Activated T-helper 2 cell treated with anti-CD3 and anti-CD28 coated beads, Interferon-gamma antibody, Interleukin-2, Interleukin-4, amounts not matched to agents 10 μg/mL and 5 μg/mL and 100 μg/mL, durations not matched to agents 14 hours and 24 hours and 36 hours (primary cell): Measurements from ENCODE around the gene MAS1L. TPM values are rescaled to one million over a fixed set of nuclear protein-coding genes. Genes with fewer than 3 reads are reported as not detected.

Experiments used
- DNase-seq: peaks from one replicate; pipeline ENCODE4 v3.0.0; 2021; ENCODE audit warnings: low spot score
- H3K27ac Mint-ChIP-seq: one replicate; pipeline ENCODE4 v1.8.0; 2021; ENCODE audit warnings: mixed read lengths
- H3K27me3 Mint-ChIP-seq: one replicate; pipeline ENCODE4 v1.8.0; 2021; ENCODE audit warnings: low read depth, mixed read lengths
- H3K36me3 Mint-ChIP-seq: one replicate; pipeline ENCODE4 v1.8.0; 2021; ENCODE audit warnings: low read depth, mixed read lengths
- H3K4me1 Mint-ChIP-seq: one replicate; pipeline ENCODE4 v1.8.0; 2021; ENCODE audit warnings: low read depth, mixed read lengths
- H3K4me3 Mint-ChIP-seq: one replicate; pipeline ENCODE4 v1.8.0; 2021; ENCODE audit warnings: low read depth, mild to moderate bottlenecking, moderate library complexity, mixed read lengths
- H3K9me3 Mint-ChIP-seq: one replicate; pipeline ENCODE4 v1.8.0; 2021; ENCODE audit warnings: mixed read lengths
- intact Hi-C: fragments of 100-400 bp; cut with micrococcal nuclease; formaldehyde crosslinking; loops from one replicate; pipeline ENCODE4 v1.15.1; 2023
- total RNA-seq: library from RNA; stranded (reverse); gene quantifications from 2 replicates; pipeline ENCODE4 v1.2.3, GENCODE V29; 2022

Gene MAS1L
- total RNA-seq, 1 donor from 2014 or later = not detected

DNA sequence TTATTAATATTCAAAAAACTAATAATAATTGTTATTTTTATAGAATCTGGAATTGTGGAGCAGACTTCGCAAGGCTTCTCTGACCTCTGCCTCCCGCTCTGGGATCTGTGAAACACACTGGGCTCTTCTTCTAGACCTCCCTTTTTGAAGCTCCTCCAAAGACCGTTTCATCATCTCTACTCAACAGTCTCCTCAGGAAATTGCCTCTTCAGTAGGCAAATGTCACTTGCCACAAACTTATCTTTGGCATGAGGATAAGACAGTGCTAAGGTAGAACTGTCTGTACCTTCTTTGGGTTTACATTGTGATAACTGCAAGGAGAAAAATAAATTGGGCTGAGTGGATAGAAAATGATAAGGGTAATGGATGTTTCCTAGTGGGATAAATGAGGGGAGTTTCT lies 2.3 kb upstream of the MAS1L start:
- no peak overlapping the region for H3K4me3 Mint-ChIP-seq
- H3K36me3 Mint-ChIP-seq = no peaks in the 10 kb centered on the region

DNA sequence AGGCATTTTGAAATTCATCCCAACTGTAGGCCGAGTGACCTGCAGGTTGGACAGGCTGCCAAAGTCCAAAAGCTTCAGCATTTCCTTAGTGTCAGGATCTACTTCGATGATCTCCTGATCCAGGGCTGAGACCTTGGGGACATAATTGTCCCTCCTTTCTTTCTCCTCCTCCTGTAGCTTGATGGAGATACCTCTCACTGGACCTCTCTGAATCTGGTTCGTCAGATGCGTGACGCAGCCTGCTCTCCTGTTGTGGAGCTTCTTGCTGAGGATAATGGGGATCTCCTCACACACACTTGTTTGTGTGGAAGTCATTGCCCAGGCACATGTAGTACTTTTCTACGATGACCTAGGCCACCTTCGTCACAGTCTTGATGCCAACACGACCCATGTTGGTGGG lies 1.5 kb upstream of the MAS1L start:
- no peaks in the 10 kb centered on the region for H3K9me3 Mint-ChIP-seq
- no peak overlapping the region for H3K27ac Mint-ChIP-seq
- no peaks in the 10 kb centered on the region for H3K4me1 Mint-ChIP-seq
- DNase-seq = no peak
- H3K36me3 Mint-ChIP-seq = no peaks in the 10 kb centered on the region
- no peak overlapping the region for H3K4me3 Mint-ChIP-seq
- intact Hi-C loops = no loop called here
- peaks cover 9% of the 10 kb centered on the region for H3K27me3 Mint-ChIP-seq

More for the DNA sequence above, 2.3 kb upstream of the MAS1L start:
- intact Hi-C loops = no loop called here
- Mint-ChIP-seq H3K27me3 (peaks cover 9% of the 10 kb centered on the region), H3K4me1 (no peaks in the 10 kb centered on the region), H3K27ac (no peak overlapping the region), H3K9me3 (no peaks in the 10 kb centered on the region)
- no peak for DNase-seq

DNA sequence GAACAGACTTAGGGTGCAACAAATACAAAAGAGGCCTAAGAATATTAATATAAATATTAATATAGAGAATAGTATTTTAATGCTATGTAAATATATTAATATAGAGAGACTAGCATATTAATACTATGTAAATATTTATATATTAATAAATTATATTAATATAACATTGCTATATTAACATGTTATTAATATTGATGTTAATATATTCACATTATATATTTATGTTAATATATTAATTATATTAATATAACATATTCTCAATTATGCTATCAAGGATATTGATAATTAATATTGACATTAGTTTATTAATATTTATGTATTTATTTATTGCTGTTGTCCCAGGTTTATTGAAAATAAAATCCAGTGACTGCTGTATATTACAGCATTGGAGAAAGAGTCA lies 1.1 kb upstream of the MAS1L start:
- H3K9me3 Mint-ChIP-seq = no peaks in the 10 kb centered on the region
- intact Hi-C loops = no loop called here
- no peaks in the 10 kb centered on the region for H3K36me3 Mint-ChIP-seq
- H3K4me3 Mint-ChIP-seq = no peak overlapping the region
- no peaks in the 10 kb centered on the region for H3K4me1 Mint-ChIP-seq
- H3K27me3 Mint-ChIP-seq = peaks cover 9% of the 10 kb centered on the region
- no peak for DNase-seq
- no peak overlapping the region for H3K27ac Mint-ChIP-seq

DNA sequence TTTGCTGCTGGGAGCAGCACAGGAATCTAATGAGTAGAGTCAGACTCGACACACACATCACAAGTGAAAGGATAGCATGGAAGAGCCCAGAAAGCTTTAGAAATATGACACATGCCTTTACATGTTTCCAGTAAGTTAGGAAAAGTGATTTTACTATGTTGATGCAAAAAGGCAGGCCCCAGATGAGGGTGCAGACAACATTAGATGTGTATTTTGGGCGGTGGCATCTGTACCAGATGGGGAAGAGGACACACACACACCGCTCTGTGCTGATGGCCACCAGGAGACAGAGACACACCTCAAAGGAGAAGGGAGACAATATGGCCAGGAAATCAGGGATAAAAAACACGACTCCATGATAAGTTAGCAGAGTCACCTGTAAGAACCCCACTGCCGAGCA lies 625 bp downstream of the MAS1L start:
- peaks cover 6% of the 10 kb centered on the region for H3K27me3 Mint-ChIP-seq
- H3K9me3 Mint-ChIP-seq = no peaks in the 10 kb centered on the region
- DNase-seq = no peak
- H3K27ac Mint-ChIP-seq = no peak overlapping the region
- no peaks in the 10 kb centered on the region for H3K36me3 Mint-ChIP-seq
- H3K4me1 Mint-ChIP-seq = no peaks in the 10 kb centered on the region
- H3K4me3 Mint-ChIP-seq = no peak overlapping the region
- intact Hi-C loops = no loop called here

DNA sequence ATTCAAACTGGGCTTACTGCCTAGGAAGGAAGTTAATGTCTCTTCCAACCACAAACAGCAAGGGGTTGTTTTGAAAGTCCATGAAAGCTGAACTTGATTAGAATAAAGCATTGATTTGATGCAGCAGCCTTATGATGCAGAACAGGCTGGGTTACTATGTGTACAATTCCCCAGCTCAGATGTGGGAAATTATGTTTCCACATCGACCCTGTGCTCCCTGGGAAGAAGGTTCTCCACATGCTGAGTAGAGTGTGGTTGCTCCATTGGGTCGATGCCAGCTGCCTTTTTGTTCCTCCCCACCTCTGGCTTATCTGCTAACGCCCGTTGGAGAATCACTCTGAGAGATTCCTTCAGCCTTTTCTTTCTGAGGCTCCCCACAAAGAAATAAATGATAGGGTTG lies 1.2 kb downstream of the MAS1L start:
- H3K9me3 Mint-ChIP-seq = no peaks in the 10 kb centered on the region
- no peak overlapping the region for H3K4me3 Mint-ChIP-seq
- DNase-seq = no peak
- no peaks in the 10 kb centered on the region for H3K4me1 Mint-ChIP-seq
- H3K27ac Mint-ChIP-seq = no peak overlapping the region
- no peaks in the 10 kb centered on the region for H3K36me3 Mint-ChIP-seq
- H3K27me3 Mint-ChIP-seq = peaks cover 6% of the 10 kb centered on the region
- intact Hi-C loops = no loop called here

DNA sequence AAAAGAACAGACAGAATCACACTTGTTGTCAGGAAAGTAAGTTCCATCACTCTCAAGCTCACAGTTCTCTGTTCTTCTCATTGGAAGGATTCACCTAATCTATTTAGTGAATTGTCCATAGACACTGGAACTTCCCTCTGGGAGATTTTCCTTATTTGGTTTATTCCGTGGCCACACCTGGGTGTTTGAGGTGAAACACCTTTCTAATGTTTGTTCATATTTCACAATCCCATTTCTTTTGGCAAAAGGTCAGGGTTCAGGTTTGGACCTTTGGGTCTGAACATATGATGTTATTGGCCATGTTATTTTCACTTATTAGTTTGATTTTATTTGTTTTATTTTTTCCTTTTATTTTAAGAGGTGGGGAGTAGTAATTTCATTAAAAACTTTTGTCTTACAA lies 4.0 kb downstream of the MAS1L start:
- no peaks in the 10 kb centered on the region for H3K4me1 Mint-ChIP-seq
- no peak overlapping the region for H3K27ac Mint-ChIP-seq
- no peaks in the 10 kb centered on the region for H3K36me3 Mint-ChIP-seq
- peaks cover 8% of the 10 kb centered on the region for H3K27me3 Mint-ChIP-seq
- no peak overlapping the region for H3K4me3 Mint-ChIP-seq
- no peaks in the 10 kb centered on the region for H3K9me3 Mint-ChIP-seq
- intact Hi-C loops = no loop called here
- no peak for DNase-seq

DNA sequence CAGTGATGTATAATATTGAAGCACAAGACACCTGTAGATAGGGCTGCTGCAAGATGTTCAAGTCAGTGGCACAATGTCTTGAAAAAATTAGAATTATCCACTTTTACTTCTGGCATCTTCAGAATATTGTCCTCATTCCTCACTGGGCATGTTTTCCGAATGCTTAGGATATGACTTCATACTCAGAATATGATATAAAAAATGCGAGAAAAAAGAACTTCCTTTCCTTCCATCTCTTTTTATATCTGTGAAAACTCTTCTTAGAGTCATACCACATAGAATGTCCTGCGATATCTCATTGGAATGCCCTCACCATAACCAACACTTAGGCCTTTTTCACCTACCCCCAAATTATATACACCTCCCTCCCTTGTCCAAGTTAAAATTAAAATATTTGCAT lies 4.6 kb downstream of the MAS1L start:
- H3K27ac Mint-ChIP-seq = no peak overlapping the region
- H3K36me3 Mint-ChIP-seq = no peaks in the 10 kb centered on the region
- H3K4me1 Mint-ChIP-seq = no peaks in the 10 kb centered on the region
- peaks cover 8% of the 10 kb centered on the region for H3K27me3 Mint-ChIP-seq
- H3K9me3 Mint-ChIP-seq = no peaks in the 10 kb centered on the region
- intact Hi-C loops = no loop called here
- DNase-seq = no peak
- no peak overlapping the region for H3K4me3 Mint-ChIP-seq

DNA sequence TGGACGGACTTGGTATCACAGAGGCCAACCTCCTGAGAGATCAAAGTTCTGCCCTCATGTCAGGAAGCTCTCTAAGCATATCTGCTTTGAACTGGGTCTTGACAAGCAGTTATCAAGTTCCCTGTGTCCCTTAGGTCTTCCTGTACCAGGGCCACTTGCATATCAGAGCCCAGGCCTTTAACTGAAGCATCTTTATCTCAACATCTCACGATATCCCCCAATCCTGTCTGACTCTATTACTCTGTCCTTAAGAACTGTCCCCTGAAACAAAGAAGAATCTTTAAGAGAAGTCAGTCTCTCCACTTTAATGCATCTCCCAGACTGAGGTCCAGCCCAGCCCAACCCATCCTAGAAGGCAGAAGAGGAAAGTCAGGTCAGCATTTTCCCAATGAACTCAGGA lies 8.2 kb downstream of the MAS1L start:
- Mint-ChIP-seq H3K27ac (no peak overlapping the region), H3K4me3 (no peak overlapping the region), H3K27me3 (peaks cover 3% of the 10 kb centered on the region), H3K4me1 (no peaks in the 10 kb centered on the region), H3K9me3 (no peaks in the 10 kb centered on the region), H3K36me3 (no peaks in the 10 kb centered on the region)
- intact Hi-C loops = no loop called here
- DNase-seq = no peak

DNA sequence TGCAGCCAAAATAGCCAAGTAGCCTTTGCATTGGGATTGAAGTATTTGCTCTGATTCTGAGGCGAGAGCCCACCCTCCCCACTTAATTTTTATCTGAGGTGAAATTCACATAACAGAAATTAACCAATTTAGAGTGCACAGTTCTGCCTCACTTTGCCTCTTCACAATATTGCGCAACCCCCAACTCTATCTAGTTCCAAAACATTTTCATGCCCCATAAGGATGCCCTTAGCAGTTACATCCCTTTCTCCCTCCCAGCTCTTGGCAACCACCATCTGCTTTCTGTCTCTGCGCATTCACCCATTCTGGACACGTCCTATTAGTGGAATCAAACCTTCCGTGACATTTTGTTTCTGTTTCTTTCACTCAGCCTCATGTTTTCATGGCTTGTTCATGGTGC lies 9.0 kb downstream of the MAS1L start:
- Mint-ChIP-seq H3K27me3 (peaks cover 3% of the 10 kb centered on the region), H3K4me1 (no peaks in the 10 kb centered on the region), H3K36me3 (no peaks in the 10 kb centered on the region), H3K4me3 (no peak overlapping the region), H3K27ac (no peak overlapping the region), H3K9me3 (no peaks in the 10 kb centered on the region)
- intact Hi-C loops = no loop called here
- no peak for DNase-seq

DNA sequence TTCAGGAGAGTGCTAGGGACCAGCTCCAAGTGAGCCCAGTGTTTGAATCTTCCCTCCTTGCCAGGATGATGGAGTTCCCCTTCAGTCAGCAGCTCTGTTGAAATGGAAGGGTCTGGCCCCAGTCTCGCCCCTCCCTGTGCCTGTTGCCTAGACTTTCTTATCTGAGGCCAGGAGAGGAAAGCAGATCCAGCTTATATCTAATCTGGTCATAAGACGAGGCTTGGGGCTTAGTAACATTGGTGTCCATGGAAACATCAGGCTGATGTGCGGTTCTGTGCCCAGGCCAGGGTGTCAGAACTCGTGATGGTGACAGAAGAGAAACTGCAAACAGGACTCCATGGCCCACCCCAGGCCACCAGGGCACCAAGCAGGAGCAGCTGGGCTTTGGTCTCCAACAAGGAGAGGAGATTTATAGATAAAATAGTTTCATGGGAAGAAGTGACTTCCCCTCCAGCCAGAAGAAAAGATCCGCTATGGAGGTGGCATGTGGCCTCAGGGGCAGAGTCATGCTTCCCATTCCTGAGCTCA lies 9.8 kb downstream of the MAS1L start:
- Mint-ChIP-seq H3K36me3 (no peaks in the 10 kb centered on the region), H3K4me3 (no peak overlapping the region), H3K27ac (no peak overlapping the region), H3K9me3 (no peaks in the 10 kb centered on the region), H3K4me1 (no peaks in the 10 kb centered on the region), H3K27me3 (peaks cover 3% of the 10 kb centered on the region)
- intact Hi-C loops = no loop called here
- DNase-seq = no peak

DNA sequence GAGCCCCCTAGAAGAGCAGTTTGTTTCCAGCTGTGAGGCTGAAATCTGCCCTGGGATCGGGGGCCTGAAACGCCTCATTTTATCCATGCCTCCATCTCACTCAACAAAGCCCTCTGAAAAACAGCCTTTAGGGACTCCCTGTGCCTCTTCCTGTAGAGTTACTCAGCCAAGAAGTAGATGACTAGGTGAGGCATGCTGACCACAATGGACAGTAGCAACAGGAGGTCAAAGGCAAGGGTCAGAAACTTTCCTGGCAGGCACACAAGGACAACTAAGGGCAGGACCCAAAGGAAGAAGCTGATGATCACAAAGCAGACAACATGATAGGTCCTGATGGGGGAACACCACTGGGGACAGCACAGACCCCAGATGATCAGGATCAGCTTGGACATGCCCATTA lies 12.8 kb downstream of the MAS1L start:
- Mint-ChIP-seq H3K9me3 (no peaks in the 10 kb centered on the region), H3K36me3 (no peaks in the 10 kb centered on the region), H3K27ac (no peak overlapping the region), H3K4me3 (no peak overlapping the region), H3K4me1 (no peaks in the 10 kb centered on the region), H3K27me3 (peaks cover 1% of the 10 kb centered on the region)
- no peak for DNase-seq
- intact Hi-C loops = no loop called here

DNA sequence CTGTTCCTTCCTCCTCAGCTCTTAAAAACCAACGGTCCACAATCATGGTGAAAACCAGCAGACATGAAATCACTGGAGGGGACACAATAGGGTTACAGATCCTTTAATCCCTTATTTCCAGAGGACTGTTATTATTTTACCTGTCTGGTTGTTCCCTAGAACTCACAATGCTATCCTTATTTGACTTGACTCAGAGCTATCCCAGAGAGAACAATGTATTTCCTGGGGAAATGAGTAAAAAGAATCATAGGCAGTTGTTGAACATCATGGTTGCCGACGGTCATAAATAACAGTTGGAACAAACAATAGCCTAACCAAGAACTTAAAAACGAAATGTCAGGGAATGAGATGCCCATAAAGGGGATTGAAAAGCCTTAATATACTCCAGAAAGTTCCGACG lies 21.5 kb downstream of the MAS1L start:
- DNase-seq = no peak
- peaks cover 8% of the 10 kb centered on the region for H3K27me3 Mint-ChIP-seq
- H3K4me1 Mint-ChIP-seq = no peaks in the 10 kb centered on the region
- intact Hi-C loops = no loop called here
- H3K27ac Mint-ChIP-seq = no peak overlapping the region
- no peaks in the 10 kb centered on the region for H3K36me3 Mint-ChIP-seq
- H3K9me3 Mint-ChIP-seq = no peaks in the 10 kb centered on the region
- H3K4me3 Mint-ChIP-seq = no peak overlapping the region

DNA sequence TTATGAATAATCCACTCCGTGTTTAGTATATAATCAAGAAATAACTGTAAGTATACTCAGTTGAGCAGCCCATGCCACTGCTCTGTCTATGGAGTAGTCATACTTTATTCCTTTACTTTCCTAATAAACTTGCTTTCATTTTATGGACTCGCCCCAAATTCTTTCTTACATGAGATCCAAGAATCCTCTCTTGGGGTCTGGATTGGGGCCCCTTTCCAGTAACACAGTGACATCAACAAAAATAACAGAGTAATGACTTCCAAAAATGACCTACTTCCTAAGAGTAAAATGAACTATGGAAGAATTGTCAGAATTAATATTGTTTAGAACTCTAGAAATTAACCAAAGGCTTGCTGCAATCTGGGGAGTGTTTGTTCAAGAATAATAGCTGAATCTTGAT lies 22.0 kb downstream of the MAS1L start:
- Mint-ChIP-seq H3K9me3 (no peaks in the 10 kb centered on the region), H3K27me3 (peaks cover 8% of the 10 kb centered on the region), H3K4me3 (no peak overlapping the region), H3K27ac (no peak overlapping the region), H3K4me1 (no peaks in the 10 kb centered on the region), H3K36me3 (no peaks in the 10 kb centered on the region)
- intact Hi-C loops = no loop called here
- DNase-seq = no peak

DNA sequence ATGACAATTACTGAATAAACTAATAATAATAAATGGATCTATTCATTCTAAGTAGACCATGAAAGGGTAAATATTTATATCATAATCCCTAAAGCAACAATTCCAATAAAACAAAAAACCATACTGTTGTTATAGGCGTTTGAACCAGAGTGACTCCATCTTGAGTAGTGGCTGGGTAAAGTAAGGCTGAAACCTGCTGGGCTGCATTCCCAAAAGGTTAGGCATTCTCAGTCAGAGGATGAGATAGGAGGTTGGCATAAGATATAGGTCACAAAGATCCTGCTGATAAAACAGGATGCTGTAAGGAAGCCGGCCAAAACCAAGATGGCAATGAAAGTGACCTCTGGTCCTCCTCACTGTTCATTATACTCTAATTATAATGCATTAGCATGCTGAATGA lies 22.5 kb downstream of the MAS1L start:
- DNase-seq = no peak
- H3K4me1 Mint-ChIP-seq = no peaks in the 10 kb centered on the region
- H3K9me3 Mint-ChIP-seq = no peaks in the 10 kb centered on the region
- H3K27me3 Mint-ChIP-seq = peaks cover 8% of the 10 kb centered on the region
- no peak overlapping the region for H3K27ac Mint-ChIP-seq
- intact Hi-C loops = no loop called here
- no peaks in the 10 kb centered on the region for H3K36me3 Mint-ChIP-seq
- no peak overlapping the region for H3K4me3 Mint-ChIP-seq
